GM21528 (cell line): ENCODE measurements around the gene SLX4IP.
"Not testable (repeated sequence)": the region's sequence is repeated elsewhere in the genome, so short reads cannot be mapped to it uniquely, and the experiment has no call there.

ENCODE experiments used
- ATAC-seq: cut with Tn5 transposase; IDR thresholded peaks from one replicate; pipeline ENCODE4 v1.9.1; 2021; ENCODE audit warnings: mild to moderate bottlenecking, moderate library complexity; ENCODE audit not compliant: unreplicated experiment, low FRiP score

Gene SLX4IP

GRCh38 chr20:10590950-10591671 lies 156.0 kb downstream of the SLX4IP start:
- no peak for ATAC-seq

- ATAC-seq: no peak
Measured at GRCh38 chr20:10591946-10592521, 156.9 kb downstream of the SLX4IP start.

DNA sequence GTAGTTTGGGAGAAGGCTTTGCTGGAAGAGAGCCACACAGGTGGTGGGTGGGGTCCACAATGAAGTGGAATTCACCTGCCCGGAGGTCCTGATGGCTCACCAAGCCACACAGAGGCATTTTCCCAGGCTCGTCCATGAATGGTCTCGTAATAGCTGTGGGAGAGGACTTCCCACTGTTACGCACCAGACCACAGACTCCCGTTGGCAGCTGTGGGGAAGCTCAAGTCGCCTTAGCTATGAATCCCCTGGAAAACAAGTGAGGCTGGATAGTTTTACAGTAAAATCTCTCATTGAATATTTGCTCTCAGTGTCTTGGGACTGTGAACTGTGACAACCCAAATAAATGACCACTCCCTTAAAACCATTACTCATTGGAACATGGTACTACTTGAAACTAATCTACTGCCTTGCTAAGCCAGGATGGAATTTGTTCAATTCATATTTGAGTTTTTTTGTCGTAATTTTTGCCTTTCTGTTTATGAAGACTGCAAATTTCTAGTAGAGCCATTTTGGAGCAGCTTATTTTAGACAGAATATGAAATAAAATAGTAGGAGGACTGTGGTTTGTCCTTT lies 159.3 kb downstream of the SLX4IP start:
- ATAC-seq: no peak

DNA sequence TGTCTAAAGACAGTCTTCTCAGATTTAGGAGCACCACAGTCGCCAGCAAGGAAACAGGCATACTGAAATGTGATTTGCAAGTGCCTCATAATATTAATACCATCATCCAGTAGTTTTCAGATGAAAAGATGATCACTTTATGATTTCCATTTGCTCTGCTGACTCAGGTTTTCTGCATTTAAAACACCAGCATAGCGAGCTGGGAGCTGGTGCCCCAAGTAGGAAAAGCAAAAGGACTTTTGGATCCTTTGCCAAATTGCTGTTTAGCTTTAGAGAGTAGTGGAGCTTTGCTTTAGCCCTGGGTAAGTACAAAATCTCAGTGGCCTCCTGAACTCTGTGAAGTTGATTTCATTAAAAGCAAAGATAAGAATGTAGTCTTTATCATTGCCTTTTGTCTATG lies 160.2 kb downstream of the SLX4IP start:
- no peak for ATAC-seq

GRCh38 chr20:10595985-10596384 lies 160.9 kb downstream of the SLX4IP start:
- ATAC-seq: no peak

DNA sequence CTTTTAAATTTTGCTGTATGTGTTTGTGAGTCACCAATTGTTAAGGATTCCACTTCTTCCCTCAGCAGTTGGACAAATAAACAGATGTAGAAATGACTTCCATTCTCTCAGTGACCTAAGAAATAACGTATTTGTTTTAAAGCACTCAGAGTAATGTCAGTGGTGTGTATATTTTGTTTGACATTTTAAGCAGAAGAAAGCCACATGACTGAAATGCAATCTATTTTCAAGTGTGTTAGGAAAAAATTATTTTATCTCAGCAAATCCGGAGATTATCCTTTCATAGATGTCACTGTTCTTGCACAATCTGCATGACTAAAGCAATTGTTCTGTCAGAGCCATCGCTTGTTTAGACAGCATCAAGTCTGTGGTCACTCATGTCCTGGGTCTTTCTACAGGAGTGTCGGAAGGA lies 161.6 kb downstream of the SLX4IP start:
- ATAC-seq: no peak

DNA sequence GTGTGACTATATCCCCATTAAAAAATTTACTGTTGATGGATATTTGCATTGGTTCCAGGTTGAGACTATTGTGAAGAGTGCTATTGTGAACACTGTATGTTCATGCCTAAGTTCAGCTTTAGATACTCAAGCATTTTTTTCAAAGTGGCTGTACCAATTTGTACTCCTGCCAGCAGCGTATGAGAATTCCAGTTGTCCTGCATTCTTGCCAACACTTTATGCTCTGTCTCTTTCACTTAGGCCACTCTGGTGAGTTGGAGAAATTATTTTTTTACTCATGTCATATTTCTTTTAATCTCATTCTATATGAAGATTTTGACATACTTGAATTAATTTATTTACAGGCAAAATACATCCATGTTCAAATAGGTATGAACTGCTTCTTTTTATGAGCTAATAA lies 162.5 kb downstream of the SLX4IP start:
- no peak for ATAC-seq

GRCh38 chr20:10602221-10602871 lies 167.2 kb downstream of the SLX4IP start:
- no peak for ATAC-seq

- ATAC-seq: no peak
Measured at GRCh38 chr20:10603378-10603777, 168.3 kb downstream of the SLX4IP start.

DNA sequence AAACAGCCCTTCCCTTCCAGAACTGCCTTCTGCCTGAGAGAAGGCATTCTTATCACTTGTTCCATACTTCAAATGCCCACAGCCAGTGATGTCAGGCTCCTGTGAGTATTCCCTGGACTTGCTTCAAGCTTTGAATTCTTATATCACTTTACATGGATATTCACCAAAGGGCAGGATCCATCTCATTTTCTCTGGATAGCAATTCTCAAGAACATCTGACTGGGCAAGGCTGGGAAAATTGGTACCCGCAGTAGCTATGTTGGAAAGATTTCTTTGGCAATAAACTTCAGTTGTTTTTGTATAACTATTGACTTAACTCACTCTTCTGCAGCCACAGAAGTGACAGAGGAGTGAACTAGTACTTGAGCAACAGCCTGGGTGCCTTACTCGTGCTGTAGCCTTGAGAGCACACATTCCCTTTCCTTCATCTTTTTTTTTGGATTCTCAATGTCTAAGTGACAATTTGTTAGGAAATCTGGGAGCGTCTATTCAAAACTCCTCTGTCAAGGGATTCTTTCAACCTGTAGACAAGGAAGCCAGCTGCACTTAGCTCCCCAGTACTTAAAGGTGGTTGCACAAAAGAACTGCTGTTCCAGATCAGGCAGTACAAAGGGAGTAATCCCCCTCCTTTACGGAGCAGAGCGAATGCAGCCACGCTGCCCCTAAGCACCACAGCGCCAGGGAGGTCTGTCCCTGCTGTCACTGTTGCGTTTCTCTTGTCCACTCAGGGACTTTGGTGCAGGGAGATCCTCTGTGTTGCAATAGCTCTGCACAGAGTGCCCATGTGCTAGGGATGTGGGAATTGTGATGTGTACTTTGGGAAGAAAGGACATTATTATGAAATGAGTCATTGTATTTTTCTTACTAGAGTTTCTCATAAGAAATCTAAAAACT lies 169.1 kb downstream of the SLX4IP start:
- ATAC-seq: no peak

GRCh38 chr20:10604865-10605440 lies 169.8 kb downstream of the SLX4IP start:
- ATAC-seq: no peak

DNA sequence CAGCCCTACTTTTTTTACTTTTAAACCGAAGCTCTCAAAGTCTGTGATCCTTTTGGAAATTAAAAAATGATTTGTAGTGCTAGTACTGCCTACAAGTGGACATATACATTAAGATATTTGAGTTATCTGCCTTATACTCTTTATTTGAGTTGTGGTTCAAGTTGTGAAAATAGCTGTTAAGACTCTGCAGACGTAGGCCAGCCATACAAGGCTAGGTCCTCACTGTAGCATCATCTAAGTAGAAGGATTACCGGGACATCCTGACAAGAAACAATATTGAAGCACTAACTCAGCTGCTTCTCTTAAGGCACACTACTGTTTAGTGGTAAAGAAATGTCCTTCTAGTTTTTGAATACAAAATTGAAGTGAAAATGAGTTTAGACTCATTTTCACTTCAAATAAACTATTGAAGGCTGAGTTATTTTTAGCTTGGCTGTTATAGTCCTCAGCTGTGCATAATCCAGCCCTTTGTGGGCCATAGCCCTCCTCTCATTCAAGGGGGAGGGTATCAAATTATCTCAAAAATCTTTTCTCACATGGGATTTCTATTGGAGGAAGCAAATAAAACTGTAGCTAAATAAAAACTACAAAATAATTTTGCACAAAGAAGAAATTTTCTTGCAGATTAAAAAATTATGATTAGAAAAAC lies 170.6 kb downstream of the SLX4IP start:
- ATAC-seq: no peak

GRCh38 chr20:10609276-10609675 lies 174.2 kb downstream of the SLX4IP start:
- ATAC-seq: no peak

DNA sequence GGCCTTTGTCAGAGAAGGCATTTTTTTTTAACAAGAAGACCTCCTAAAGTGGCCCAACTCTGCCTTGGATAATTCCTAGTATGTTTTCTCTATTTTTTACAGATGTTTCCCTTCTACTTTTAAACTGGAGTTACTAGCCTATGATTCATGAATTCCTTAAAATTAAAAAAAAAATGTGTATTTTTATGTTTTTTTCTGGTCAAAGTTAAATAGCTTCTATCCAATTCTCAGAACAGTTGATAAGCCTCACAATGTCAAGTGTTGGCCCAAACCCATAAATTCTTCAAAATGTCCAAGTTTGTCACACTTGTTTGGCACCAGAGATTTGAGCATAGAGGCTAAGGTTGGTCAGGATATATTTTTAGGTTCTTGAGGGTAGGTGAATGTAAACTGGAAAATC lies 174.7 kb downstream of the SLX4IP start:
- ATAC-seq: no peak

GRCh38 chr20:10610251-10610650 lies 175.1 kb downstream of the SLX4IP start:
- ATAC-seq: no peak

DNA sequence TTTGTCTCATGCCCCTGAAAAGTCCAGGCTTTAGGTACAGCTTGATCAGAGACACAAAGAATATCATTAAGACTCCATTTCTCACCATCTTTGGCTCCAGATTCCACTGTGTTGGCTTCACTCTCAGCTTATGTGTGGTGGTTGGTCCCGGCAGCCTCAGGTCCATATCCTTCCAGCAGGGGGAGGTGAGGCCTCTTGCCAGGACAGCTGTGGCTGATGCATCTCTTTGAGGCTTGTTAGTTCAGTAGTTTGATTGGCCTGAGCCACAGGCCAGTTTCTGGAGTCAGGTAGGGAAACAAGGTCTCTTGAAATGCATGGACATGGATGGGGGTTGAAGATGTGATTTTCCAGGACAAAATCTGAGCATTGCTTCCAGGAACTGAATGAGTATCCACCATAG lies 176.3 kb downstream of the SLX4IP start:
- no peak for ATAC-seq

GRCh38 chr20:10613426-10613825 lies 178.3 kb downstream of the SLX4IP start:
- ATAC-seq: not testable (repeated sequence)

DNA sequence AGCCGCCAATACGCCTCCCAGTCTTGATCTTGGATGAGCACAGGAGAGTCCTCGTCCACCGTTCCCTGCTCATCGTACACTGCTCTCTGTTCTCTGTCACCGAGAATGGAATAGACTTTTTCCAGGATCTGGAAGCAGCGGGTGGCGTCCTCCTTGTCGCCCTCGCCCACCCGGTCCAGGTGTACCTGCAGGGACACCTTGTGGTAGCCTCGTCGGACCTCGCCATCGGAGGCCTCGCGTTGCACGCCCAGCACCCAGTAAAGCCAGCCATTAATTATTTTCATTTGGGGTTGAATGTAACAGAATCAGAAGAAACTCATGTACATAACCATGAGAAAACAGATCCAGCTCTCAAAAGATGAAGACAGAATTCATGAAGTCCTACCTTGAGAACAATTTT lies 178.8 kb downstream of the SLX4IP start:
- no peak for ATAC-seq

- no peak for ATAC-seq
Measured at GRCh38 chr20:10616212-10616611, 181.1 kb downstream of the SLX4IP start.
